D341Med (cell line): ENCODE results near the gene CAND2.
"Not testable (repeated sequence)": the region's sequence is repeated elsewhere in the genome, so short reads cannot be mapped to it uniquely, and the experiment has no call there.

ENCODE experiments used
- DNase-seq: peaks from one replicate; pipeline ENCODE4 v3.0.0; 2012; ENCODE audit warnings: low spot score

Gene CAND2

GRCh38 chr3:12830785-12831156 is 34.3 kb downstream of the CAND2 start:
- DNase-seq: no peak

- DNase-seq: no peak
Observed at GRCh38 chr3:12831301-12831866, 34.9 kb downstream of the CAND2 start.

- no peak for DNase-seq
Observed at GRCh38 chr3:12832350-12833221, 36.1 kb downstream of the CAND2 start.

GRCh38 chr3:12833222-12834161 is 37.0 kb downstream of the CAND2 start:
- no peak for DNase-seq

GRCh38 chr3:12835052-12835665 is 38.7 kb downstream of the CAND2 start:
- no peak for DNase-seq

- DNase-seq: no peak
Observed at GRCh38 chr3:12837295-12837986, 41.0 kb downstream of the CAND2 start.

- no peak for DNase-seq
Observed at GRCh38 chr3:12838179-12838965, 41.9 kb downstream of the CAND2 start.

GRCh38 chr3:12839156-12839946 is 42.9 kb downstream of the CAND2 start:
- DNase-seq: no peak

GRCh38 chr3:12840148-12840547 is 43.7 kb downstream of the CAND2 start:
- not testable (repeated sequence) for DNase-seq

GRCh38 chr3:12840591-12841148 is 44.2 kb downstream of the CAND2 start:
- DNase-seq: no peak

GRCh38 chr3:12841149-12841969 is 44.9 kb downstream of the CAND2 start, which contains the start of gene RPL32:
Gene RPL32, minus strand, starts transcription at chr3:12841565. Its CDS starts 1,328 bp downstream, at chr3:12840237.
- peak; percentile 87 for DNase-seq

- DNase-seq: no peak
Observed at GRCh38 chr3:12841970-12842328, 45.5 kb downstream of the CAND2 start.

GRCh38 chr3:12842469-12842868 is 46.0 kb downstream of the CAND2 start:
- DNase-seq: no peak

GRCh38 chr3:12845811-12846210 is 49.3 kb downstream of the CAND2 start:
- DNase-seq: no peak

GRCh38 chr3:12852201-12852600 is 55.7 kb downstream of the CAND2 start:
- no peak for DNase-seq

GRCh38 chr3:12853847-12854246 is 57.4 kb downstream of the CAND2 start:
- DNase-seq: not testable (repeated sequence)

- DNase-seq: no peak
Observed at GRCh38 chr3:12854565-12854964, 58.1 kb downstream of the CAND2 start.

- DNase-seq: no peak
Observed at GRCh38 chr3:12856626-12857025, 60.1 kb downstream of the CAND2 start.

GRCh38 chr3:12859840-12860239 is 63.4 kb downstream of the CAND2 start:
- DNase-seq: no peak
